Measurements from ENCODE around the gene ETV7.

ETV7 gene

GRCh38 chr6:36380166-36380565, 7.3 kb downstream of the ETV7 start:
- no peaks in the 10 kb centered on the region for H4K20me1 ChIP-seq (ENCODE audit: insufficient read depth, low read length)
- no peak overlapping the region for H3K9ac ChIP-seq (ENCODE audit: low read depth, low read length)
- TF ChIP-seq, protein P1, sequence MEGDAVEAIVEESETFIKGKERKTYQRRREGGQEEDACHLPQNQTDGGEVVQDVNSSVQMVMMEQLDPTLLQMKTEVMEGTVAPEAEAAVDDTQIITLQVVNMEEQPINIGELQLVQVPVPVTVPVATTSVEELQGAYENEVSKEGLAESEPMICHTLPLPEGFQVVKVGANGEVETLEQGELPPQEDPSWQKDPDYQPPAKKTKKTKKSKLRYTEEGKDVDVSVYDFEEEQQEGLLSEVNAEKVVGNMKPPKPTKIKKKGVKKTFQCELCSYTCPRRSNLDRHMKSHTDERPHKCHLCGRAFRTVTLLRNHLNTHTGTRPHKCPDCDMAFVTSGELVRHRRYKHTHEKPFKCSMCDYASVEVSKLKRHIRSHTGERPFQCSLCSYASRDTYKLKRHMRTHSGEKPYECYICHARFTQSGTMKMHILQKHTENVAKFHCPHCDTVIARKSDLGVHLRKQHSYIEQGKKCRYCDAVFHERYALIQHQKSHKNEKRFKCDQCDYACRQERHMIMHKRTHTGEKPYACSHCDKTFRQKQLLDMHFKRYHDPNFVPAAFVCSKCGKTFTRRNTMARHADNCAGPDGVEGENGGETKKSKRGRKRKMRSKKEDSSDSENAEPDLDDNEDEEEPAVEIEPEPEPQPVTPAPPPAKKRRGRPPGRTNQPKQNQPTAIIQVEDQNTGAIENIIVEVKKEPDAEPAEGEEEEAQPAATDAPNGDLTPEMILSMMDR (IDR thresholded peaks at IDR 0.05; ENCODE audit: borderline replicate concordance, extremely low read depth, low read length, poor library complexity, severe bottlenecking) = no peak
- no peak for TF ChIP-seq EZH2 (IDR thresholded peaks at IDR 0.05; ENCODE audit: borderline replicate concordance, low read depth, low read length, severe bottlenecking)
- H3K79me2 ChIP-seq (ENCODE audit: insufficient read depth, low read length) = no peaks in the 10 kb centered on the region
- DNase-seq = no peak
- H3K4me1 ChIP-seq (ENCODE audit: insufficient read depth, low read length) = no peaks in the 10 kb centered on the region
- no peaks in the 10 kb centered on the region for H3K36me3 ChIP-seq (ENCODE audit: insufficient read depth, low read length)
- no peak overlapping the region for H2AFZ ChIP-seq (ENCODE audit: low read depth, low read length)
- no peak overlapping the region for H3K4me3 ChIP-seq (ENCODE audit: low read depth in 1 of 2, low read length in 2 of 2)
- ATAC-seq (ENCODE audit: insufficient read depth, low read depth) = no peak
- no peak overlapping the region for H3K27ac ChIP-seq (ENCODE audit: low read length)
- H3K27me3 ChIP-seq (ENCODE audit: insufficient read depth, low read length, poor library complexity) = peaks cover 25% of the 10 kb centered on the region
- no peaks in the 10 kb centered on the region for H3K9me3 ChIP-seq (ENCODE audit: insufficient read depth, low read length, severe bottlenecking)
- H3K4me2 ChIP-seq (ENCODE audit: insufficient read depth, low read length) = no peak overlapping the region

- Histone ChIP-seq H2AFZ (ENCODE audit: low read depth, low read length) (no peak overlapping the region), H3K27ac (ENCODE audit: low read length) (no peak overlapping the region), H3K27me3 (ENCODE audit: insufficient read depth, low read length, poor library complexity) (peaks cover 25% of the 10 kb centered on the region), H3K36me3 (ENCODE audit: insufficient read depth, low read length) (no peaks in the 10 kb centered on the region), H3K79me2 (ENCODE audit: insufficient read depth, low read length) (no peaks in the 10 kb centered on the region), H3K4me2 (ENCODE audit: insufficient read depth, low read length) (no peak overlapping the region), H3K9ac (ENCODE audit: low read depth, low read length) (no peak overlapping the region), H4K20me1 (ENCODE audit: insufficient read depth, low read length) (no peaks in the 10 kb centered on the region), H3K4me1 (ENCODE audit: insufficient read depth, low read length) (no peaks in the 10 kb centered on the region), H3K9me3 (ENCODE audit: insufficient read depth, low read length, severe bottlenecking) (no peaks in the 10 kb centered on the region), H3K4me3 (ENCODE audit: low read depth in 1 of 2, low read length in 2 of 2) (no peak overlapping the region)
- DNase-seq (no peak), ATAC-seq (ENCODE audit: insufficient read depth, low read depth) (no peak)
- TF ChIP-seq, protein P1 (IDR thresholded peaks at IDR 0.05; ENCODE audit: borderline replicate concordance, extremely low read depth, low read length, poor library complexity, severe bottlenecking) = no peak
- no peak for TF ChIP-seq EZH2 (IDR thresholded peaks at IDR 0.05; ENCODE audit: borderline replicate concordance, low read depth, low read length, severe bottlenecking)
Observed at GRCh38 chr6:36378936-36379335, 8.5 kb downstream of the ETV7 start.

DNA sequence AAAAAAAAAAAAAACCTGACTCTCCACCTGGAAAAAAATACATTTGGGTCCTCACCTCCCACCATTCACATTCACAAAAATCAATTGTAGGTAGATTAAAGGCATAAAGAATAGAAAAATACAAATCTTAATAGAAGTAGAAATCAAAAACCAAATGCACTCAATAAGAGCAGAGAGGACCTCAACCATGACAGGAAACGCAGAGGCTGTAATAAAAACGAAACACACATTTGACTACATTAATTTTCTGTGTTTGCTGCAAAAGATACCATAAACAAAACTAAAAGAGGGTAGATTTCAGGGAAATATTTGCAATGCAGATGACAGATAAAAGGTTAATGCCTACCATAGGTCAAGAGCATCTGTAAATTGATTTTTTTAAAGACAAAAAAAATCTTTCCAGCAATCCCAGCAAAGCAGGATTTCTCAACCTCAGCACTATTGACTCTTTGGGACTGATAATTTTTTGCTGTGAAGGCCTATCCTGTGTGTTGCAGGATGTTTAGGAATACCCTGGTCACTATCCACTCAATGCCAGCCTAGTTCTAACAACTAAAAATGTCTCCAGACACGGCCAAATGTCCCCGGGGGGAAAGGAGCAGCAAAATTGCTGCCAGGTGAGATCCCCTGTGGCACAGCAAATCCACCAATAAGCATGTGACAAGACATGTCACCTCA, 9.1 kb downstream of the ETV7 start:
- Histone ChIP-seq H3K9ac (ENCODE audit: low read depth, low read length) (no peak overlapping the region), H3K4me3 (ENCODE audit: low read depth in 1 of 2, low read length in 2 of 2) (no peak overlapping the region), H3K36me3 (ENCODE audit: insufficient read depth, low read length) (no peaks in the 10 kb centered on the region), H3K9me3 (ENCODE audit: insufficient read depth, low read length, severe bottlenecking) (no peaks in the 10 kb centered on the region), H3K4me2 (ENCODE audit: insufficient read depth, low read length) (no peak overlapping the region), H4K20me1 (ENCODE audit: insufficient read depth, low read length) (no peaks in the 10 kb centered on the region), H3K79me2 (ENCODE audit: insufficient read depth, low read length) (no peaks in the 10 kb centered on the region), H2AFZ (ENCODE audit: low read depth, low read length) (no peak overlapping the region), H3K27ac (ENCODE audit: low read length) (no peak overlapping the region), H3K4me1 (ENCODE audit: insufficient read depth, low read length) (no peaks in the 10 kb centered on the region), H3K27me3 (ENCODE audit: insufficient read depth, low read length, poor library complexity) (peaks cover 19% of the 10 kb centered on the region)
- ATAC-seq (ENCODE audit: insufficient read depth, low read depth) = no peak
- TF ChIP-seq EZH2 (IDR thresholded peaks at IDR 0.05; ENCODE audit: borderline replicate concordance, low read depth, low read length, severe bottlenecking) = no peak
- TF ChIP-seq, protein P1 (IDR thresholded peaks at IDR 0.05; ENCODE audit: borderline replicate concordance, extremely low read depth, low read length, poor library complexity, severe bottlenecking) = no peak
- DNase-seq = no peak

Measured in DND-41 (cell line).